SK-N-SH (cell line): ENCODE results near the gene TXNRD2. TPM values are rescaled to one million over a fixed set of nuclear protein-coding genes. Genes with fewer than 3 reads are reported as not detected.
A peak's percentile ranks its signal among the peaks of the same experiment; 100 is the strongest.

Experiments used
- CTCF ChIA-PET: fragments of 300-600, 350-600 bp; formaldehyde crosslinking; extraction: SDS; loops from one replicate; lab custom pipeline; 2021; lab: Yijun Ruan, JAX
- POLR2A ChIA-PET: fragments of 350-600 bp; sonication (Branson Sonifier 250); formaldehyde crosslinking; extraction: SDS; loops from one replicate; lab custom pipeline; 2020; ENCODE audit warnings: antibody characterized with exemption, inconsistent platforms; lab: Yijun Ruan, JAX
- DNase-seq: peaks from one replicate; pipeline ENCODE4 v3.0.0; 2012
- H2AFZ ChIP-seq: fragments of 200-600 bp; sonication (generic); 2 replicates; pipeline ENCODE4 v1.8.1; 2016; ENCODE audit warnings: antibody characterized with exemption, mild to moderate bottlenecking, low read depth
- H3F3A ChIP-seq: fragments of 200-600 bp; sonication (generic); replicated peaks from 2 replicates; pipeline ENCODE3; 2016; ENCODE audit warnings: antibody characterized with exemption, mild to moderate bottlenecking; ENCODE audit not compliant: insufficient read depth
- H3K27ac ChIP-seq, 2 experiments: fragments of 200-500 bp in 1 of 2; fragments of 200-600 bp in 1 of 2; sonication (Bioruptor generic) in 1 of 2; sonication (generic), shearing (Covaris generic) in 1 of 2; 2 replicates each; pipeline versions ENCODE4 v1.5.1 to v1.6.1; 2014 to 2016; ENCODE audit warnings: low read depth in 2 of 2, inconsistent platforms in 1 of 2, low read length in 1 of 2, mild to moderate bottlenecking in 1 of 2, mixed read lengths in 1 of 2
- H3K27me3 ChIP-seq: fragments of 200-600 bp; sonication (generic), shearing (Covaris generic); 2 replicates; pipeline ENCODE4 v1.6.1; 2016; ENCODE audit warnings: mixed run types; ENCODE audit not compliant: insufficient read depth
- H3K36me3 ChIP-seq, 2 experiments: fragments of 200-500 bp in 1 of 2; fragments of 200-600 bp in 1 of 2; sonication (Bioruptor generic) in 1 of 2; sonication (generic) in 1 of 2; replicated peaks in 1 of 2; 2 replicates each; pipeline versions ENCODE3 to v1.5.1; 2014 to 2016; ENCODE audit warnings: low read length in 1 of 2, mild to moderate bottlenecking in 1 of 2; ENCODE audit not compliant: insufficient read depth in 2 of 2, control insufficient read depth in 1 of 2
- H3K4me1 ChIP-seq, 2 experiments: fragments of 200-500 bp in 1 of 2; fragments of 200-600 bp in 1 of 2; sonication (Bioruptor generic) in 1 of 2; sonication (generic), shearing (Covaris generic) in 1 of 2; 2 replicates each; pipeline versions ENCODE4 v1.5.1 to v1.6.1; 2014 to 2016; ENCODE audit warnings: low read depth in 1 of 2, low read length in 1 of 2, mixed run types in 1 of 2; ENCODE audit not compliant: insufficient read depth in 2 of 2, control insufficient read depth in 1 of 2
- H3K4me2 ChIP-seq: fragments of 200-600 bp; sonication (generic), shearing (Covaris generic); 2 replicates; pipeline ENCODE4 v1.6.1; 2017; ENCODE audit warnings: mixed run types
- H3K4me3 ChIP-seq, 2 experiments: fragments of 200-500 bp in 1 of 2; fragments of 200-600 bp in 1 of 2; sonication (Bioruptor generic) in 1 of 2; sonication (generic), shearing (Covaris generic) in 1 of 2; 2 replicates each; pipeline versions ENCODE4 v1.5.1 to v1.8.1; 2014 to 2016; ENCODE audit warnings: low read depth in 2 of 2, inconsistent platforms in 1 of 2, low read length in 1 of 2, mild to moderate bottlenecking in 1 of 2, mixed read lengths in 1 of 2, moderate library complexity in 1 of 2
- H3K79me2 ChIP-seq: fragments of 200-600 bp; sonication (generic); 2 replicates; pipeline ENCODE4 v1.8.1; 2017; ENCODE audit warnings: mild to moderate bottlenecking; ENCODE audit not compliant: insufficient read depth
- H3K9ac ChIP-seq: fragments of 200-600 bp; sonication (generic); 2 replicates; pipeline ENCODE4 v1.6.1; 2017; ENCODE audit warnings: mixed run types
- H3K9me2 ChIP-seq: fragments of 200-600 bp; sonication (generic); 2 replicates; pipeline ENCODE4 v1.6.1; 2017; ENCODE audit warnings: mixed run types
- H3K9me3 ChIP-seq: fragments of 200-600 bp; sonication (generic); 2 replicates; pipeline ENCODE4 v1.6.1; 2017; ENCODE audit warnings: mixed run types, mild to moderate bottlenecking, moderate library complexity
- H4K20me1 ChIP-seq: fragments of 200-600 bp; sonication (generic); 2 replicates; pipeline ENCODE4 v1.6.1; 2017; ENCODE audit warnings: mild to moderate bottlenecking, mixed run types; ENCODE audit not compliant: insufficient read depth
- GABPA ChIP-seq: IDR thresholded peaks from 2 replicates; pipeline ENCODE4 v1.4.0; 2012; ENCODE audit warnings: low read depth, mild to moderate bottlenecking
- GATA2 ChIP-seq: sonication (generic); formaldehyde crosslinking; IDR thresholded peaks from 2 replicates; pipeline ENCODE4 v1.5.0; 2020; ENCODE audit warnings: mild to moderate bottlenecking, missing genetic modification reagents
- POLR2AphosphoS5 ChIP-seq: IDR thresholded peaks from 2 replicates; pipeline ENCODE4 v1.6.1; 2012; ENCODE audit warnings: low read depth, low read length
- RAD21 ChIP-seq: IDR thresholded peaks from 2 replicates; pipeline ENCODE4 v1.6.1; 2012; ENCODE audit warnings: mild to moderate bottlenecking, low read length
- RFX5 ChIP-seq: IDR thresholded peaks from 2 replicates; pipeline ENCODE4 v1.6.1; 2012; ENCODE audit warnings: mild to moderate bottlenecking, improper control_type of control experiment, low read length
- SIN3A ChIP-seq: IDR thresholded peaks from 2 replicates; pipeline ENCODE4 v1.6.1; 2012; ENCODE audit warnings: low read depth, mild to moderate bottlenecking, low read length, moderate library complexity, borderline replicate concordance
- TCF12 ChIP-seq: IDR thresholded peaks from 2 replicates; pipeline ENCODE4 v1.4.0; 2012
- whole genome bisulfite sequencing: methylation state at CpG from one replicate; pipeline ENCODE4 v1.1.6; 2017; ENCODE audit warnings: low lambda C conversion rate; 5-methylcytosine and 5-hydroxymethylcytosine counted together
- polyA plus RNA-seq, 3 experiments: library from polyadenylated mRNA; depleted of rRNA; stranded (reverse); fragments of >200 nt; gene quantifications; 2 replicates each; pipeline ENCODE4 v1.2.3, GENCODE V29; 2012
- TF ChIP-seq, protein P1 (sequence below): IDR thresholded peaks from 2 replicates; pipeline ENCODE4; 2012
- TF ChIP-seq, protein P2 (sequence below): IDR thresholded peaks from 2 replicates; pipeline ENCODE4 v1.6.1; 2012; ENCODE audit warnings: mild to moderate bottlenecking, low read depth, low read length, moderate library complexity
- TF ChIP-seq, protein P3 (sequence below): fragments of 150-350 bp; IDR thresholded peaks from 2 replicates; pipeline ENCODE4 v1.6.1; 2016; ENCODE audit warnings: mild to moderate bottlenecking, low read depth, low read length
- TF ChIP-seq, protein P4 (sequence below): IDR thresholded peaks from 2 replicates; pipeline ENCODE4 v1.4.0; 2012; ENCODE audit warnings: low read depth, borderline replicate concordance

The TXNRD2 gene
- polyA plus RNA-seq, 1 of the 3 experiments (the other 2 are of a cell fraction): 34.7 TPM

DNA sequence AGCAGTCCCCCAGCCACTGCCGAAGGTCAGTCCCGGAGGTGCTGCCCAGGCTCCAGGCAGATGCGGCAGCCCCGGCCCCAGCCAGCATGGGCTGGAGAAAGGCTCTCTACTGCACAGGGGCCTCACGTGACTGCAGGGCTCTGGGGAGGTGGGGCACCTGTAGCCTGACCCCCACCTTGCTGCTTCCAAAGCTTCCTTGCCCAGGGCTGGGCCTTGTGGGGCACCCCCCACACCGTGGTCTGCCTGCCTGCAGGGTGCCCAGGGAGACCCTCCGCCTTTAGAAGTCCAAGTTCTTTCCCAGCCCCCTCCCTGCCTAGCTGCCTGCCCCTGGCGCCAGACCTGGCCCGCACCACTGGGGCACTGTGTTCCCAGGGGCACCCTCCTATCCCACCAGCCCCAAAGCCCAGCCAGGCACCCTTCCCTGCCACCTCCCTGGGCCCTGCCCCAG lies 28.4 kb upstream of the TXNRD2 start:
- peaks cover 4 to 57% of the 10 kb centered on the region in 2 experiments for H3K36me3 ChIP-seq
- no peak overlapping the region for H3K9ac ChIP-seq
- WGBS: 72% methylated on average over 6 of the region's 9 CpGs
- TF ChIP-seq POLR2AphosphoS5 (0 out of 2 replicates have a peak, but pooled peaks have one; percentile 3), RAD21 (no peak)
- TF ChIP-seq, protein P1, sequence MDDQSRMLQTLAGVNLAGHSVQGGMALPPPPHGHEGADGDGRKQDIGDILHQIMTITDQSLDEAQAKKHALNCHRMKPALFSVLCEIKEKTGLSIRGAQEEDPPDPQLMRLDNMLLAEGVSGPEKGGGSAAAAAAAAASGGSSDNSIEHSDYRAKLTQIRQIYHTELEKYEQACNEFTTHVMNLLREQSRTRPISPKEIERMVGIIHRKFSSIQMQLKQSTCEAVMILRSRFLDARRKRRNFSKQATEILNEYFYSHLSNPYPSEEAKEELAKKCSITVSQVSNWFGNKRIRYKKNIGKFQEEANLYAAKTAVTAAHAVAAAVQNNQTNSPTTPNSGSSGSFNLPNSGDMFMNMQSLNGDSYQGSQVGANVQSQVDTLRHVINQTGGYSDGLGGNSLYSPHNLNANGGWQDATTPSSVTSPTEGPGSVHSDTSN: 0 out of 2 replicates have a peak, but pooled peaks have one; percentile 1
- H3K9me2 ChIP-seq: no peaks in the 10 kb centered on the region
- H3K27ac ChIP-seq: no peak overlapping the region; a peak in 1 of 4 replicates
- H3K27me3 ChIP-seq: no peaks in the 10 kb centered on the region
- H3F3A ChIP-seq: peaks cover 8% of the 10 kb centered on the region
- DNase-seq: no peak
- no peaks in the 10 kb centered on the region for H3K9me3 ChIP-seq
- H3K4me1 ChIP-seq: peaks cover 0 to 18% of the 10 kb centered on the region in 2 experiments; a peak in 1 of 4 replicates
- no peaks in the 10 kb centered on the region for H3K79me2 ChIP-seq
- H4K20me1 ChIP-seq: 0 out of 2 replicates have a peak, but pooled peaks cover 6% of the 10 kb centered on the region
- ChIA-PET POLR2A (interaction anchor here (1.2 to 6.7 kb wide), 3 partner anchors 16 to 44 kb away, joined by 3 to 63 read pairs (median 5); no protein-coding TSS in a partner anchor), CTCF (interaction anchor here (0.7 to 16.4 kb wide), 21 partner anchors 11 to 112 kb away, joined by 3 to 501 read pairs (median 5); partner anchors contain the start of gene TANGO2)
- H3K4me2 ChIP-seq: no peak overlapping the region
- H3K4me3 ChIP-seq: no peak overlapping the region; a peak in 1 of 4 replicates
- no peak overlapping the region for H2AFZ ChIP-seq

DNA sequence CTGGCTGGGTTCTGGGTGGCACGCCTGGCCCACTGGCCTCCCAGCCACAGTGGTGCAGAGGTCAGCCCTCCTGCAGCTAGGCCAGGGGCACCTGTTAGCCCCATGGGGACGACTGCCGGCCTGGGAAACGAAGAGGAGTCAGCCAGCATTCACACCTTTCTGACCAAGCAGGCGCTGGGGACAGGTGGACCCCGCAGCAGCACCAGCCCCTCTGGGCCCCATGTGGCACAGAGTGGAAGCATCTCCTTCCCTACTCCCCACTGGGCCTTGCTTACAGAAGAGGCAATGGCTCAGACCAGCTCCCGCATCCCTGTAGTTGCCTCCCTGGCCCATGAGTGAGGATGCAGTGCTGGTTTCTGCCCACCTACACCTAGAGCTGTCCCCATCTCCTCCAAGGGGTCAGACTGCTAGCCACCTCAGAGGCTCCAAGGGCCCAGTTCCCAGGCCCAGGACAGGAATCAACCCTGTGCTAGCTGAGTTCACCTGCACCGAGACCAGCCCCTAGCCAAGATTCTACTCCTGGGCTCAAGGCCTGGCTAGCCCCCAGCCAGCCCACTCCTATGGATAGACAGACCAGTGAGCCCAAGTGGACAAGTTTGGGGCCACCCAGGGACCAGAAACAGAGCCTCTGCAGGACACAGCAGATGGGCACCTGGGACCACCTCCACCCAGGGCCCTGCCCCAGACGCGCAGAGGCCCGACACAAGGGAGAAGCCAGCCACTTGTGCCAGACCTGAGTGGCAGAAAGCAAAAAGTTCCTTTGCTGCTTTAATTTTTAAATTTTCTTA lies 27.7 kb upstream of the TXNRD2 start:
- H3K9me2 ChIP-seq: no peaks in the 10 kb centered on the region
- peaks cover 4 to 57% of the 10 kb centered on the region in 2 experiments for H3K36me3 ChIP-seq
- H3K4me3 ChIP-seq: no peak overlapping the region
- DNase-seq: no peak
- H3K27me3 ChIP-seq: no peaks in the 10 kb centered on the region
- no peak overlapping the region for H2AFZ ChIP-seq
- H3K4me2 ChIP-seq: no peak overlapping the region
- no peaks in the 10 kb centered on the region for H3K79me2 ChIP-seq
- H3K4me1 ChIP-seq: peaks cover 0 to 11% of the 10 kb centered on the region in 2 experiments; a peak in 1 of 4 replicates
- no peaks in the 10 kb centered on the region for H3K9me3 ChIP-seq
- TF ChIP-seq TCF12: no peak
- TF ChIP-seq, protein P2, sequence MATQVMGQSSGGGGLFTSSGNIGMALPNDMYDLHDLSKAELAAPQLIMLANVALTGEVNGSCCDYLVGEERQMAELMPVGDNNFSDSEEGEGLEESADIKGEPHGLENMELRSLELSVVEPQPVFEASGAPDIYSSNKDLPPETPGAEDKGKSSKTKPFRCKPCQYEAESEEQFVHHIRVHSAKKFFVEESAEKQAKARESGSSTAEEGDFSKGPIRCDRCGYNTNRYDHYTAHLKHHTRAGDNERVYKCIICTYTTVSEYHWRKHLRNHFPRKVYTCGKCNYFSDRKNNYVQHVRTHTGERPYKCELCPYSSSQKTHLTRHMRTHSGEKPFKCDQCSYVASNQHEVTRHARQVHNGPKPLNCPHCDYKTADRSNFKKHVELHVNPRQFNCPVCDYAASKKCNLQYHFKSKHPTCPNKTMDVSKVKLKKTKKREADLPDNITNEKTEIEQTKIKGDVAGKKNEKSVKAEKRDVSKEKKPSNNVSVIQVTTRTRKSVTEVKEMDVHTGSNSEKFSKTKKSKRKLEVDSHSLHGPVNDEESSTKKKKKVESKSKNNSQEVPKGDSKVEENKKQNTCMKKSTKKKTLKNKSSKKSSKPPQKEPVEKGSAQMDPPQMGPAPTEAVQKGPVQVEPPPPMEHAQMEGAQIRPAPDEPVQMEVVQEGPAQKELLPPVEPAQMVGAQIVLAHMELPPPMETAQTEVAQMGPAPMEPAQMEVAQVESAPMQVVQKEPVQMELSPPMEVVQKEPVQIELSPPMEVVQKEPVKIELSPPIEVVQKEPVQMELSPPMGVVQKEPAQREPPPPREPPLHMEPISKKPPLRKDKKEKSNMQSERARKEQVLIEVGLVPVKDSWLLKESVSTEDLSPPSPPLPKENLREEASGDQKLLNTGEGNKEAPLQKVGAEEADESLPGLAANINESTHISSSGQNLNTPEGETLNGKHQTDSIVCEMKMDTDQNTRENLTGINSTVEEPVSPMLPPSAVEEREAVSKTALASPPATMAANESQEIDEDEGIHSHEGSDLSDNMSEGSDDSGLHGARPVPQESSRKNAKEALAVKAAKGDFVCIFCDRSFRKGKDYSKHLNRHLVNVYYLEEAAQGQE: no peak
- TF ChIP-seq, protein P3, sequence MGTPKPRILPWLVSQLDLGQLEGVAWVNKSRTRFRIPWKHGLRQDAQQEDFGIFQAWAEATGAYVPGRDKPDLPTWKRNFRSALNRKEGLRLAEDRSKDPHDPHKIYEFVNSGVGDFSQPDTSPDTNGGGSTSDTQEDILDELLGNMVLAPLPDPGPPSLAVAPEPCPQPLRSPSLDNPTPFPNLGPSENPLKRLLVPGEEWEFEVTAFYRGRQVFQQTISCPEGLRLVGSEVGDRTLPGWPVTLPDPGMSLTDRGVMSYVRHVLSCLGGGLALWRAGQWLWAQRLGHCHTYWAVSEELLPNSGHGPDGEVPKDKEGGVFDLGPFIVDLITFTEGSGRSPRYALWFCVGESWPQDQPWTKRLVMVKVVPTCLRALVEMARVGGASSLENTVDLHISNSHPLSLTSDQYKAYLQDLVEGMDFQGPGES: no peak
- TF ChIP-seq RFX5: no peak
- TF ChIP-seq POLR2AphosphoS5: peak; percentile 35; the same call in 1 of the 2 replicates
- TF ChIP-seq SIN3A: no peak
- TF ChIP-seq GATA2: no peak
- TF ChIP-seq, protein P4, sequence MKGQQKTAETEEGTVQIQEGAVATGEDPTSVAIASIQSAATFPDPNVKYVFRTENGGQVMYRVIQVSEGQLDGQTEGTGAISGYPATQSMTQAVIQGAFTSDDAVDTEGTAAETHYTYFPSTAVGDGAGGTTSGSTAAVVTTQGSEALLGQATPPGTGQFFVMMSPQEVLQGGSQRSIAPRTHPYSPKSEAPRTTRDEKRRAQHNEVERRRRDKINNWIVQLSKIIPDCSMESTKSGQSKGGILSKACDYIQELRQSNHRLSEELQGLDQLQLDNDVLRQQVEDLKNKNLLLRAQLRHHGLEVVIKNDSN: no peak
- no peak for TF ChIP-seq GABPA
- TF ChIP-seq, protein P1: 0 out of 2 replicates have a peak, but pooled peaks have one; percentile 6
- TF ChIP-seq, all 33 proteins: peak for 2
- ChIA-PET CTCF (interaction anchor here (0.8 to 16.4 kb wide), 14 partner anchors 11 to 114 kb away, joined by 3 to 501 read pairs (median 6); partner anchors contain the start of gene TANGO2), POLR2A (interaction anchor here (1.2 to 6.7 kb wide), 3 partner anchors 17 to 45 kb away, joined by 3 to 63 read pairs (median 5); no protein-coding TSS in a partner anchor)
- Histone ChIP-seq H3K9ac (no peak overlapping the region), H3F3A (peaks cover 8% of the 10 kb centered on the region), H4K20me1 (0 out of 2 replicates have a peak, but pooled peaks cover 6% of the 10 kb centered on the region), H3K27ac (no peak overlapping the region; a peak in 1 of 4 replicates)
- 95% methylated on average over 6 of the region's 11 CpGs for WGBS
